OCI-LY7 (cell line): ENCODE results near the gene REEP5. TPM values are rescaled to one million over a fixed set of nuclear protein-coding genes. Genes with fewer than 3 reads are reported as not detected.
"Not testable (repeated sequence)": the region's sequence is repeated elsewhere in the genome, so short reads cannot be mapped to it uniquely, and the experiment has no call there.

Source experiments
- BruUV-seq: library from RNA; stranded (reverse); fragments of 400-500 nt; replicated peaks from 2 replicates; lab custom pipeline; 2021; lab: Mats Ljungman, UMichigan
- CTCF ChIA-PET: fragments of 300-600 bp; sonication (Branson Sonifier 250); formaldehyde crosslinking; loops from one replicate; lab custom pipeline; 2022; ENCODE audit warnings: antibody characterized with exemption; ENCODE audit not compliant: unreplicated experiment; lab: Charles Lee
- POLR2A ChIA-PET: fragments of 300-600 bp; sonication (Branson Sonifier 250); formaldehyde crosslinking; loops from one replicate; lab custom pipeline; 2022; ENCODE audit warnings: antibody characterized with exemption; lab: Charles Lee
- DNase-seq: peaks from one replicate; pipeline ENCODE4 v3.0.0-alpha.2; 2015; ENCODE audit warnings: low spot score
- H2AFZ ChIP-seq: fragments of 200-600 bp; sonication (generic), shearing (Covaris generic); 2 replicates; pipeline ENCODE4 v1.6.1; 2014; ENCODE audit warnings: mild to moderate bottlenecking, antibody characterized with exemption, low read length, moderate library complexity
- H3K27ac ChIP-seq: fragments of 200-600 bp; sonication (generic); 2 replicates; pipeline ENCODE4 v1.5.1; 2014; ENCODE audit warnings: mixed run types, low read depth, mild to moderate bottlenecking, moderate library complexity, low read length, inconsistent platforms; ENCODE audit not compliant: poor library complexity, severe bottlenecking
- H3K36me3 ChIP-seq: fragments of 200-600 bp; sonication (generic); 2 replicates; pipeline ENCODE4 v1.6.1; 2014; ENCODE audit warnings: mild to moderate bottlenecking, antibody characterized with exemption, low read length, moderate library complexity, mixed read lengths; ENCODE audit not compliant: insufficient read depth
- H3K4me1 ChIP-seq: fragments of 200-600 bp; sonication (generic); 2 replicates; pipeline ENCODE4 v1.5.1; 2014; ENCODE audit warnings: mild to moderate bottlenecking, low read length; ENCODE audit not compliant: insufficient read depth, poor library complexity, severe bottlenecking
- H3K4me2 ChIP-seq: fragments of 200-600 bp; sonication (generic); 2 replicates; pipeline ENCODE4 v1.6.1; 2014; ENCODE audit warnings: mild to moderate bottlenecking, low read length
- H3K4me3 ChIP-seq: fragments of 200-600 bp; sonication (generic); 2 replicates; pipeline ENCODE4 v1.5.1; 2014; ENCODE audit warnings: mild to moderate bottlenecking, low read depth, low read length; ENCODE audit not compliant: poor library complexity, severe bottlenecking
- H3K79me2 ChIP-seq: fragments of 200-600 bp; sonication (generic); 2 replicates; pipeline ENCODE4 v1.6.1; 2016; ENCODE audit warnings: low read depth, mild to moderate bottlenecking, low read length, moderate library complexity, mixed read lengths; ENCODE audit not compliant: insufficient read depth
- H3K9me2 ChIP-seq: fragments of 200-600 bp; sonication (generic); 2 replicates; pipeline ENCODE4 v1.6.1; 2016; ENCODE audit warnings: mild to moderate bottlenecking, low read length, mixed read lengths; ENCODE audit not compliant: insufficient read depth
- H3K9me3 ChIP-seq: fragments of 200-600 bp; sonication (generic); 2 replicates; pipeline ENCODE4 v1.6.1; 2014; ENCODE audit warnings: mild to moderate bottlenecking, mixed run types, low read length, mixed read lengths
- H4K20me1 ChIP-seq: fragments of 200-600 bp; sonication (generic); 2 replicates; pipeline ENCODE4 v1.6.1; 2014; ENCODE audit warnings: mild to moderate bottlenecking, antibody characterized with exemption, low read length, moderate library complexity, mixed read lengths; ENCODE audit not compliant: insufficient read depth
- EZH2phosphoT487 ChIP-seq: fragments of 200-600 bp; sonication (generic); IDR thresholded peaks from 2 replicates; pipeline ENCODE4 v1.6.1; 2018; ENCODE audit warnings: low read depth, borderline replicate concordance, mild to moderate bottlenecking, mixed run types, antibody characterized with exemption, low read length, moderate library complexity, mixed read lengths
- intact Hi-C: fragments of 100-400 bp; cut with micrococcal nuclease; formaldehyde crosslinking; loops from one replicate; pipeline ENCODE4 v1.10.0; 2022; ENCODE audit not compliant: unreplicated experiment
- total RNA-seq, 2 experiments: library from RNA; depleted of rRNA in 1 of 2; stranded (reverse); fragments of >200 nt in 1 of 2; shearing (Covaris generic) in 1 of 2; gene quantifications; 2 replicates each; pipeline ENCODE4 v1.2.3, GENCODE V29; 2014 to 2022
- TF ChIP-seq, protein P1 (sequence below): fragments of 200-600 bp; sonication (generic); conservative IDR thresholded peaks from 2 replicates; pipeline ENCODE4 v1.5.1; 2014; ENCODE audit warnings: mild to moderate bottlenecking, antibody characterized with exemption, low read length, moderate library complexity, mixed read lengths

The REEP5 gene
- total RNA-seq, 2 experiments from 2014 or later = 25.5 to 32.0 TPM

DNA sequence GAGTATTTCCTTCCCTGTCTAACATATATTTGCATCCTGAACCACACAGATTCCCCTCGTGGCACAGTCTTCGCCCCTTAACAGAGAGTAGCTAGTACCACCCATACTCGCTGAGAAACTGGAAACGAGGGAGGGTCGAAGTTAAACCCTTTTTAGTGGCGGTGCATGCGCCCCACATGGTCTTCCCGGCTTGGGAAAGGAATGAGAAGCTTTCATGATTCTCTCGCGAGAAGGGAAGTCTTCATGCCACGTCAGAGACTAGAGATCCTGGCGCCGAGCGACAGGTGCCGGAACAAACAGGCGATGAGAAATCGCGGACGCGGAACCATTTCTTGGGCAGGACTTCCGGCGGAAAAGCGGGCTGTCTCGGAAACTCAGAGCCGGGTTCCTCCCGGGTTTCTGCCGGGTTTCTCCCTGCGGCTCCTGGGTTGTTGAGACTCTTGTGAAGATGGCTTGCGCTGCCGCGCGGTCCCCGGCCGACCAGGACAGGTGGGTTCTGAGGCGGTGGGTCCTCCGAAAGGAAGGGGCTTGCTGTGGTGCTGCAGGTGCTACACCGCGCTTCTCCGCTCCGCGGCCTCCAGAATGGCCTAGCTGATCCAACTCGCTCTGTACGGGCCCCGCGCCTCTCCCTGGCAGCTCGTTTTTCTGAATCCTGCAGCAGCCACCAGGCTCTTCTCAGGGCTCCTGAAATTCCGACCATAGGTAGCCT, 60.9 kb downstream of the REEP5 start, which contains the start of gene SRP19:
Gene SRP19, plus strand, starts transcription at position 359 of the 709 bp plus-strand sequence. Its CDS starts 90 bp downstream, at position 449.
- POLR2A ChIA-PET = interaction anchor here (0.6 to 2.0 kb wide), 18 partner anchors 9 to 665 kb away, joined by 3 to 13 read pairs (median 4); partner anchors contain the start of gene DCP2
- Histone ChIP-seq H3K36me3 (peaks cover 38% of the 10 kb centered on the region), H4K20me1 (peaks cover 12% of the 10 kb centered on the region; the same call in 1 of the 2 replicates), H3K9me3 (no peaks in the 10 kb centered on the region), H3K79me2 (peaks cover 35% of the 10 kb centered on the region), H3K4me3 (peak within 1 kb of the TSS; percentile 76), H3K4me1 (peaks cover 30% of the 10 kb centered on the region), H3K9me2 (no peaks in the 10 kb centered on the region), H3K27ac (peak within 1 kb of the TSS; percentile 36), H3K4me2 (peak within 1 kb of the TSS; percentile 76), H2AFZ (peak within 1 kb of the TSS; percentile 96)
- intact Hi-C loops = loop anchor here (2.0 to 10.0 kb wide), 5 partner anchors 46 to 696 kb away; partner anchors contain the start of genes DCP2 and REEP5
- BruUV-seq = no TSS peak
- peak; percentile 97 for DNase-seq
- CTCF ChIA-PET = interaction anchor here (0.6 to 1.4 kb wide), 4 partner anchors 34 to 129 kb away, joined by 3 read pairs; no protein-coding TSS in a partner anchor
- TF ChIP-seq, protein P1, sequence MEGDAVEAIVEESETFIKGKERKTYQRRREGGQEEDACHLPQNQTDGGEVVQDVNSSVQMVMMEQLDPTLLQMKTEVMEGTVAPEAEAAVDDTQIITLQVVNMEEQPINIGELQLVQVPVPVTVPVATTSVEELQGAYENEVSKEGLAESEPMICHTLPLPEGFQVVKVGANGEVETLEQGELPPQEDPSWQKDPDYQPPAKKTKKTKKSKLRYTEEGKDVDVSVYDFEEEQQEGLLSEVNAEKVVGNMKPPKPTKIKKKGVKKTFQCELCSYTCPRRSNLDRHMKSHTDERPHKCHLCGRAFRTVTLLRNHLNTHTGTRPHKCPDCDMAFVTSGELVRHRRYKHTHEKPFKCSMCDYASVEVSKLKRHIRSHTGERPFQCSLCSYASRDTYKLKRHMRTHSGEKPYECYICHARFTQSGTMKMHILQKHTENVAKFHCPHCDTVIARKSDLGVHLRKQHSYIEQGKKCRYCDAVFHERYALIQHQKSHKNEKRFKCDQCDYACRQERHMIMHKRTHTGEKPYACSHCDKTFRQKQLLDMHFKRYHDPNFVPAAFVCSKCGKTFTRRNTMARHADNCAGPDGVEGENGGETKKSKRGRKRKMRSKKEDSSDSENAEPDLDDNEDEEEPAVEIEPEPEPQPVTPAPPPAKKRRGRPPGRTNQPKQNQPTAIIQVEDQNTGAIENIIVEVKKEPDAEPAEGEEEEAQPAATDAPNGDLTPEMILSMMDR = no peak
- TF ChIP-seq EZH2phosphoT487 = no peak

DNA sequence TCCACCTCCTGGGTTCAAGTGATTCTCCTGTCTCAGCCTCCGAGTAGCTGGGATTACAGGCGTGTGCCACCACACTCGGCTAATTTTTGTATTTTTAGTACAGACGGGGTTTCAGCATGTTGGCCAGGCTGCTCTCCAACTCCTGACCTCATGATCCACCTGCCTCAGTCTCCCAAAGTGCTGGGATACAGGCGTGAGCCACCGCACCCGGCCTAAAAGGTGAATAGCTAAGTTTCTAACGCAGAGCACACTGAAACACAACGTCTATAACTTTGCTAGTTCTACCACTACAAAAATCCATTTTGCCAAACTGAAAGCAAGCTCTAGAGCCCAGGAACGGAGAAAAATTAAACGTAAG, 61.5 kb downstream of the REEP5 start:
- H3K27ac ChIP-seq = peak overlapping the region; percentile 36
- BruUV-seq = TSS peak; percentile 99
- peaks cover 32% of the 10 kb centered on the region for H3K36me3 ChIP-seq
- H3K4me2 ChIP-seq = peak overlapping the region; percentile 76
- H3K79me2 ChIP-seq = peaks cover 35% of the 10 kb centered on the region
- not testable (repeated sequence) for DNase-seq, H3K9me3 ChIP-seq, H3K9me2 ChIP-seq
- H3K4me1 ChIP-seq = peaks cover 30% of the 10 kb centered on the region
- peak overlapping the region; percentile 96 for H2AFZ ChIP-seq
- peak overlapping the region; percentile 76 for H3K4me3 ChIP-seq
- peaks cover 12% of the 10 kb centered on the region; the same call in 1 of the 2 replicates for H4K20me1 ChIP-seq
- POLR2A ChIA-PET = interaction anchor here (0.6 to 2.0 kb wide), 17 partner anchors 9 to 665 kb away, joined by 3 to 13 read pairs (median 3); partner anchors contain the start of gene DCP2
- CTCF ChIA-PET = interaction anchor here (0.8 to 1.4 kb wide), 2 partner anchors 35 to 63 kb away, joined by 3 read pairs; no protein-coding TSS in a partner anchor
- intact Hi-C loops = loop anchor here (2.0 to 10.0 kb wide), 5 partner anchors 47 to 696 kb away; partner anchors contain the start of genes DCP2 and REEP5

DNA sequence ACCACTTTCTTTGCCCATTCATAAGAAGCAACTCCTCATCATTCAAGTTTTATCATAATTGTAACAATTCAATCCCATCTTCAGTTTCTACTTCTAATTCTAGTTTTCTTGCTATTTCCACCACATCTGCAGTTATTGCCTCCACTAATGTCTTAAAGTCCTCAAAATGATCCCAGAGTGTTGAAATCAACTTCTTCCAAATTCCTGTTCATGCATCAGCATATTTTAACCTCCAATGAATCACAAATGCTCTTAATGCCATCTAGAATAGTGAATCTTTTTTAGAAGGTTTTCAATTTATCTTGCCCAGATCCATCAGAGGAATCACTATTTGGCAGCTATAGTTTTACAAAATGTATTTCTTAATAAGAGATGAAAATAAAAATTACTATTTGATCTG, 64.2 kb downstream of the REEP5 start:
- ChIA-PET POLR2A (no interaction called here), CTCF (no interaction called here)
- Histone ChIP-seq H3K4me2 (no peak overlapping the region), H3K9me2 (no peaks in the 10 kb centered on the region), H3K4me3 (no peak overlapping the region), H3K79me2 (peaks cover 18% of the 10 kb centered on the region), H3K4me1 (peaks cover 18% of the 10 kb centered on the region), H2AFZ (no peak overlapping the region), H4K20me1 (peaks cover 10% of the 10 kb centered on the region; the same call in 1 of the 2 replicates), H3K9me3 (peaks cover 9% of the 10 kb centered on the region), H3K36me3 (peaks cover 5% of the 10 kb centered on the region; the same call in 1 of the 2 replicates), H3K27ac (no peak overlapping the region)
- TF ChIP-seq EZH2phosphoT487 = no peak
- TF ChIP-seq, protein P1 = no peak
- DNase-seq = no peak
- BruUV-seq = no TSS peak
- intact Hi-C loops = no loop called here
